Karpas-422 (cell line): ENCODE results near the gene AZI2. TPM values are rescaled to one million over a fixed set of nuclear protein-coding genes. Genes with fewer than 3 reads are reported as not detected.

Experiments
- DNase-seq: peaks from one replicate; pipeline ENCODE4 v3.0.0-alpha.2; 2015
- H2AFZ ChIP-seq: fragments of 200-600 bp; sonication (generic); 2 replicates; pipeline ENCODE4 v1.6.1; 2014; ENCODE audit warnings: antibody characterized with exemption, low read length, mixed read lengths
- H3K27ac ChIP-seq: fragments of 200-600 bp; sonication (generic); 2 replicates; pipeline ENCODE4 v1.5.1; 2014; ENCODE audit warnings: mild to moderate bottlenecking, low read length, moderate library complexity
- H3K27me3 ChIP-seq: fragments of 200-600 bp; sonication (generic); 2 replicates; pipeline ENCODE4 v1.6.1; 2014; ENCODE audit warnings: low read length, mixed read lengths
- H3K36me3 ChIP-seq: fragments of 200-600 bp; sonication (generic); 2 replicates; pipeline ENCODE4 v1.6.1; 2014; ENCODE audit warnings: low read length, mixed read lengths; ENCODE audit not compliant: insufficient read depth
- H3K4me1 ChIP-seq: fragments of 200-600 bp; sonication (generic); 2 replicates; pipeline ENCODE4 v1.6.1; 2014; ENCODE audit warnings: mild to moderate bottlenecking, low read length, mixed read lengths
- H3K4me2 ChIP-seq: fragments of 200-600 bp; sonication (generic); 2 replicates; pipeline ENCODE4 v1.6.1; 2014; ENCODE audit warnings: low read length, low read depth, mild to moderate bottlenecking; ENCODE audit not compliant: poor library complexity, severe bottlenecking
- H3K4me3 ChIP-seq: fragments of 200-600 bp; sonication (generic); 2 replicates; pipeline ENCODE4 v1.5.1; 2014; ENCODE audit warnings: mild to moderate bottlenecking, antibody characterized with exemption, low read length, mixed read lengths
- H3K79me2 ChIP-seq: fragments of 200-600 bp; sonication (generic); 2 replicates; pipeline ENCODE4 v1.6.1; 2014; ENCODE audit warnings: mild to moderate bottlenecking, low read length, mixed read lengths
- H3K9ac ChIP-seq: fragments of 200-600 bp; sonication (generic); 2 replicates; pipeline ENCODE4 v1.6.0; 2014; ENCODE audit warnings: low read length
- H3K9me2 ChIP-seq: fragments of 200-600 bp; sonication (generic), shearing (Covaris generic); replicated peaks from 2 replicates; pipeline ENCODE4 v1.6.0; 2014; ENCODE audit warnings: mild to moderate bottlenecking, low read length, moderate library complexity; ENCODE audit not compliant: insufficient read depth
- H3K9me3 ChIP-seq: fragments of 300-700, 200-600 bp; sonication (generic); 2 replicates; pipeline ENCODE4 v1.6.1; 2014; ENCODE audit warnings: low read length, mixed read lengths
- H4K20me1 ChIP-seq: fragments of 200-600 bp; sonication (generic); 2 replicates; pipeline ENCODE4 v1.6.1; 2014; ENCODE audit warnings: mild to moderate bottlenecking, antibody characterized with exemption, low read length, low read depth; ENCODE audit not compliant: insufficient read depth
- total RNA-seq: library from RNA; depleted of rRNA; stranded (reverse); fragments of >200 nt; shearing (Covaris generic); gene quantifications from 2 replicates; pipeline ENCODE4 v1.2.3, GENCODE V29; 2014; ENCODE audit warnings: low replicate concordance

Gene AZI2
- total RNA-seq, 1 experiment from 2014 or later: 38.1 TPM

DNA sequence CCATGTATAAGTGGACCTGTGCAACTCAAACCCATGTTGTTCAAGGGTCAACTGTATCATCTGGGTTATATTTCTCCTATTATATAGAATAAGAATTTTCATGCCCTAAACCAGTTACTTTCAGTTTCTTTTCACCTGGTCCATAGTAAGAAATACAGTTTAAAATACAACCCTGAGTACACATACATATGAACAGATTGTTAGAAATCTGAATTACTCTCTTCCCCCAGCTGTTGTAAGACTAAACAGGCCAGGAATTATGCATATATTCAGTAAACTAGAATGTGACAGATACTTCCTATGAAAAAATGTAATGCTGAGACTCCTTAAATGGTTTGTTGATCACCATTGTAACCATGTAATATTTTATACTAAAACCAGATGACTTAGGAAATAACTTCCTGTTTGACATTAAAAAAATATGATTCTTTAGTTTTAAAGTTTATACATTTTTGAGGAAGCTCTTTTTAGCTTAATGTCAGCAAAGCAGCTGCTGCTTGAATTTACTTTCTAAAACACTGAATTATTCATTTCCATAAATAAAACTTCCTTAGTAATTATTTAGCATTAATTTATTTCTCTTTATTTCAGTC is 52.6 kb downstream of the AZI2 start:
- no peaks in the 10 kb centered on the region for H3K9me3 ChIP-seq
- no peak overlapping the region for H3K9ac ChIP-seq
- H3K9me2 ChIP-seq: no peaks in the 10 kb centered on the region
- H3K4me3 ChIP-seq: no peak overlapping the region
- DNase-seq: no peak
- H4K20me1 ChIP-seq: no peaks in the 10 kb centered on the region
- peaks cover 15% of the 10 kb centered on the region; the same call in 1 of the 2 replicates for H3K36me3 ChIP-seq
- no peak overlapping the region for H2AFZ ChIP-seq
- H3K27ac ChIP-seq: no peak overlapping the region
- no peak overlapping the region for H3K4me2 ChIP-seq
- H3K79me2 ChIP-seq: peaks cover 67% of the 10 kb centered on the region
- H3K27me3 ChIP-seq: no peaks in the 10 kb centered on the region
- peaks cover 13% of the 10 kb centered on the region for H3K4me1 ChIP-seq

DNA sequence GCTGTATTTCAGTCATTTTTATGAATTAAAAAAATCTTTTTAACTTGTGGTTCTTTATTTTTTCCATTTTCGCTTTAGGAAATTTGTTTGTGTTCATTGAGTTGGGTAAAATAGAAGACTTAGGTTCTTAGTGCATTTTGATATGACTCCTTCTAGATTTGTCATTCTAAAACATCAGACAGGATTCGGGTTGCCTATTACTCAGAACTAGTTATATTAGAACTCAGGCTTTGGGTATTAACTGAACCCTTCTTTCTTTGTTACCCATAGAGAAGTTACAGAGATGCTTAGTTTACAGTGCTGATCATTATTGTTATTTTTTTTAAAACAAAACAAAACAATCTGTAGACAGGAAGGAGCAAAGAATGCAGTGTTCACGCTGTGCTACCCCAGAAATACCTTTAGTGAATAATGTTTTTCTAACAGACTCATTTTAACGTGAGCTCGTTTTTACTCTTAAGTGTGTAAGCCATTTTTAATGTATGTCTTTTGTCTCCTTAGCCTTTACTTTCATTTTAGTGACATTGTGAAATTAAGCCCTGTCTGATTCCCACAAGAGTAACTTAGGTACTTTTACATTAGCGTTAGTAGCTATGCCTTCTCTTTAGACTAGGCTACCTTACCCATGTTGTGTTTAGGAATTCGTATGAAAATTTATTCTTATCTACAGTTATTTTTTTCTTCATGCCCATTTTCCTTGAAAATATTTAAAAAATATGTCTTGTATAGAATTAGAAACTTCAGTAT is 53.8 kb downstream of the AZI2 start:
- H3K27me3 ChIP-seq: no peaks in the 10 kb centered on the region
- no peak overlapping the region for H3K4me2 ChIP-seq
- no peaks in the 10 kb centered on the region for H3K9me2 ChIP-seq
- peaks cover 65% of the 10 kb centered on the region for H3K79me2 ChIP-seq
- no peak overlapping the region for H3K9ac ChIP-seq
- H3K9me3 ChIP-seq: no peaks in the 10 kb centered on the region
- H3K27ac ChIP-seq: no peak overlapping the region
- H2AFZ ChIP-seq: no peak overlapping the region
- peaks cover 13% of the 10 kb centered on the region for H3K4me1 ChIP-seq
- peaks cover 26% of the 10 kb centered on the region for H3K36me3 ChIP-seq
- H4K20me1 ChIP-seq: no peaks in the 10 kb centered on the region
- H3K4me3 ChIP-seq: no peak overlapping the region
- DNase-seq: no peak

DNA sequence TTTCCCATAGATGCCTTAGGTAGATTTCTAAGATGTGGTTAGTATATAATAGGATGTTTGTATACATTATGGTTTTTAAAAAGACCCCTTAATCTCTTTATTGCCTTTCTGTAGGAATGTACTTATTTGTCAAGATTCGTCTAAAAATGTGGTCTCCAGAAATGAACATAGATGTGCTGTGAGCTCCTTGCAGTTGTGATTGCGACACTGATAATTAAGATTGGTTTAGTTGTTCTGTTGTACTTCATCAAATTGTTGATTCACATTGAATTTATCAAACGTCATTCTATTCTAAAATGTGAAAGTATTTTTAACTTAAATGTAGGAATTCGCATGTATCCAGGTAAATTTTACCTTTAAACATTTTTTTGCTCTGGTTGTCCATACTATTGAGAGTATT is 56.0 kb downstream of the AZI2 start:
- peaks cover 24% of the 10 kb centered on the region for H3K36me3 ChIP-seq
- no peak overlapping the region for H3K9ac ChIP-seq
- peaks cover 13% of the 10 kb centered on the region for H3K4me1 ChIP-seq
- H3K9me3 ChIP-seq: no peaks in the 10 kb centered on the region
- DNase-seq: no peak
- no peak overlapping the region for H3K4me2 ChIP-seq
- H3K27me3 ChIP-seq: no peaks in the 10 kb centered on the region
- H3K9me2 ChIP-seq: no peaks in the 10 kb centered on the region
- H3K27ac ChIP-seq: no peak overlapping the region
- no peak overlapping the region for H3K4me3 ChIP-seq
- no peak overlapping the region for H2AFZ ChIP-seq
- peaks cover 66% of the 10 kb centered on the region for H3K79me2 ChIP-seq
- no peaks in the 10 kb centered on the region for H4K20me1 ChIP-seq

DNA sequence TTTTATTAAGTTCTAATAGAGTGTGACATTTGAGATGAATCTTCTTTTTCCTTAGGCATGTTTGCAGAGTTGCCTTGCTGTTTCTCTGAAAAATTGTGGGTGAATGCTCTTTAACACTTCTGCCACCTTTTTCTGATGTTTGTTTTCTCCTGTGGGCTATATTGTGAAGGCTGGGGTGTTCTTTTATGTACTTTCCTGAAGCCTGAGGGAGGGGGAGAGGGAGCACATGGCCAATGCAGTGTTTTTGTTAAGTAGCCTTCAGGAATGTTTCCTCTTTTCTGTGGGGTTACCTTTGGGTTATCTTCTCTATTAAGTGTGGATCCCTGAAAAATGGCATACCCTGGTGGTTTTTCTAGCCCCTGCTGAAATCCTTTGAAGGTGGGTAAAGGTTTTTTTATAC is 57.0 kb downstream of the AZI2 start:
- Histone ChIP-seq H3K79me2 (peaks cover 70% of the 10 kb centered on the region), H3K9me2 (no peaks in the 10 kb centered on the region), H3K4me1 (peaks cover 20% of the 10 kb centered on the region), H3K36me3 (peaks cover 19% of the 10 kb centered on the region; the same call in 1 of the 2 replicates), H3K9ac (no peak overlapping the region), H3K4me3 (no peak overlapping the region), H3K9me3 (no peaks in the 10 kb centered on the region), H4K20me1 (no peaks in the 10 kb centered on the region), H3K27me3 (no peaks in the 10 kb centered on the region), H2AFZ (no peak overlapping the region), H3K4me2 (no peak overlapping the region), H3K27ac (no peak overlapping the region)
- no peak for DNase-seq

DNA sequence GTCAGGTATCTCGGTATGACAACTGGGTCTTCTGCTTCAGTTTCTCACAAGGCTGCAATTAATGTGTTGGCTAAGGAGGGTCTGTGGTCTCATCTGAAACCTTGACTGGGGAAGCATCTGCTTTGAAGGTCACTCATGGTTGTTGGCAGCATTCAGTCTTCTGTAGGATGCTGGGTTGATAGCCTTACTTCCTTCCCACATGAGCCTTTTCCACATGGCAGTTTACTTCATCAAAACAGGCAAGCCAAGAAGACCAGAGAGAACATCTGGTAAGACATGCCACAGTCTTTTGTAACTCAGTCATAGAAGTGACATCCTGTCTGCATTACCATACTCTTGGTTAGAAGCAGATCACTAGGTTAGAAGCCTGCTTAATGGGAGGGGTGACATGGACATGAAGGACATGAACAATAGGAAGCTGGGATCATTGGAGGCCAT is 57.7 kb downstream of the AZI2 start:
- Histone ChIP-seq H3K4me1 (peaks cover 24% of the 10 kb centered on the region), H3K79me2 (peaks cover 67% of the 10 kb centered on the region), H3K9me2 (no peaks in the 10 kb centered on the region), H3K4me2 (no peak overlapping the region), H3K4me3 (no peak overlapping the region), H3K9me3 (no peaks in the 10 kb centered on the region), H3K27me3 (no peaks in the 10 kb centered on the region), H3K36me3 (peaks cover 19% of the 10 kb centered on the region; the same call in 1 of the 2 replicates), H3K9ac (no peak overlapping the region), H3K27ac (no peak overlapping the region), H2AFZ (no peak overlapping the region), H4K20me1 (no peaks in the 10 kb centered on the region)
- DNase-seq: no peak

DNA sequence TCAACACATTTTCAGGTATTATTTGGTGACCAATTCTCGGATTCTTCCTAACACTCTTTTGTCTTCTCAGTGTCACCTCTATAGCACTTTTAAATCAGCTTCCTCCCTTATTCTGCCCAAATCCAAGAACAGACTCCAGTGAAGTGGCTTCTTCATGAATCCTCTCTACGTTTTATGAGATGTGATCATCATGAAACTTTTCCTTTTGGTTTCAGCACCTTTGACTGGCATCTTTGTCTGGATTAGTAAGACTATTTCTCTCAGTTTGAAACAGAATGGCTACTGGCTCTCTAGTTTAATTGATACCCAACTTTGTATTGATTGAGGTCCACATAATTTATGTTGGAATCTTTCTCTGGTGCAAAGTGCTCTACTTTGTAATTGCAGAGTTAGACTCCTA is 61.6 kb downstream of the AZI2 start:
- peaks cover 54% of the 10 kb centered on the region for H3K79me2 ChIP-seq
- H3K9me2 ChIP-seq: no peaks in the 10 kb centered on the region
- no peaks in the 10 kb centered on the region for H3K9me3 ChIP-seq
- peak overlapping the region; percentile 5 for H3K4me2 ChIP-seq
- no peak overlapping the region for H3K9ac ChIP-seq
- peaks cover 13% of the 10 kb centered on the region for H3K4me1 ChIP-seq
- H3K27ac ChIP-seq: no peak overlapping the region
- no peak overlapping the region for H2AFZ ChIP-seq
- H3K4me3 ChIP-seq: no peak overlapping the region
- no peaks in the 10 kb centered on the region for H4K20me1 ChIP-seq
- H3K36me3 ChIP-seq: peaks cover 15% of the 10 kb centered on the region; the same call in 1 of the 2 replicates
- H3K27me3 ChIP-seq: no peaks in the 10 kb centered on the region
- no peak for DNase-seq

DNA sequence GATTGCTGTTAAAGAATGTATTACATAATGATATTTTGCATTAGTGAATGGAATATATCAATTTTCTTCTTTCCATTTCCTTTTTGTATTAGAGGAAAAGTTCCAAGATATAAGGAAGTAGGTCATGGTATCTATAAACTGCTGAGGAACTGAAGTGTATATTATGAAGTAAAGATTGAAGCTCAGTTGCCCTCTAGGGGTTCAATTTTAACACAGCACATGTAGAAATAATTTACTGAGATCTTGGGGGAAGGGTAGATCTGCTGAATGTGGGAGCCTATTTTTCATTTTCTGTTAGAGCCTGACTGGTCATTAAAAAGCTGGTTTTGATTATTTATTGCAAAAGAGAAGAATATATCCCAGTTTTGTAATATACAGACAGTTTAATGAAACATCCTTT is 62.0 kb downstream of the AZI2 start:
- no peaks in the 10 kb centered on the region for H3K9me3 ChIP-seq
- H3K27ac ChIP-seq: no peak overlapping the region
- H4K20me1 ChIP-seq: no peaks in the 10 kb centered on the region
- H3K27me3 ChIP-seq: no peaks in the 10 kb centered on the region
- peaks cover 13% of the 10 kb centered on the region for H3K4me1 ChIP-seq
- no peak overlapping the region for H3K4me3 ChIP-seq
- peak overlapping the region; percentile 5 for H3K4me2 ChIP-seq
- H3K79me2 ChIP-seq: peaks cover 51% of the 10 kb centered on the region
- H3K36me3 ChIP-seq: peaks cover 12% of the 10 kb centered on the region; the same call in 1 of the 2 replicates
- peak; percentile 80 for DNase-seq
- no peak overlapping the region for H3K9ac ChIP-seq
- no peaks in the 10 kb centered on the region for H3K9me2 ChIP-seq
- H2AFZ ChIP-seq: no peak overlapping the region

DNA sequence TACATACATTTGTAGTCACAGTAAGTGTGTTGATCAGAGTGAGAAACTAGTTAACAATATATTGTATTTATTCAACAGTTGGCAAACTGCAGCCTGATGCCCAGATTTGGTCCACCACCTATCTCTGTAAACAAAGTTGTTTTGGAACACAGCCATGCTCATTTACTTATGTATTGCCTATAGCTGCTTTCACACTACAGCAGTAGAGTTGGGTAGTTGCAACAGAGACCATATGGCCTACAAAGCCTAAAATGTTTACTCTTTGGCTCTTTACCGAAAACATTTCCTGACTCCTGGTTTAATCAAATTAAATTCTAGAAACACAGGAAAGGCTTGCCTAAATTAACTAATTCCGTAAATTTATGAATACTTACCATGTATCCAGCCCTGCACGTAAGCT is 67.8 kb downstream of the AZI2 start:
- Histone ChIP-seq H3K9me2 (no peaks in the 10 kb centered on the region), H3K27ac (no peak overlapping the region), H3K27me3 (no peaks in the 10 kb centered on the region), H3K79me2 (peaks cover 59% of the 10 kb centered on the region), H4K20me1 (no peaks in the 10 kb centered on the region), H3K4me1 (peaks cover 7% of the 10 kb centered on the region), H3K9me3 (no peaks in the 10 kb centered on the region), H3K4me2 (no peak overlapping the region), H3K36me3 (0 out of 2 replicates have a peak, but pooled peaks cover 4% of the 10 kb centered on the region), H3K4me3 (no peak overlapping the region), H3K9ac (no peak overlapping the region), H2AFZ (no peak overlapping the region)
- DNase-seq: no peak
